ENCODE measurements around the gene TWIST1. TPM values are rescaled to one million over a fixed set of nuclear protein-coding genes. Genes with fewer than 3 reads are reported as not detected.

TWIST1 gene
- total and polyA plus RNA-seq, 2 of the 13 experiments (the other 11 are each of a cell fraction or from before 2014, with no cell fraction given): not detected

DNA sequence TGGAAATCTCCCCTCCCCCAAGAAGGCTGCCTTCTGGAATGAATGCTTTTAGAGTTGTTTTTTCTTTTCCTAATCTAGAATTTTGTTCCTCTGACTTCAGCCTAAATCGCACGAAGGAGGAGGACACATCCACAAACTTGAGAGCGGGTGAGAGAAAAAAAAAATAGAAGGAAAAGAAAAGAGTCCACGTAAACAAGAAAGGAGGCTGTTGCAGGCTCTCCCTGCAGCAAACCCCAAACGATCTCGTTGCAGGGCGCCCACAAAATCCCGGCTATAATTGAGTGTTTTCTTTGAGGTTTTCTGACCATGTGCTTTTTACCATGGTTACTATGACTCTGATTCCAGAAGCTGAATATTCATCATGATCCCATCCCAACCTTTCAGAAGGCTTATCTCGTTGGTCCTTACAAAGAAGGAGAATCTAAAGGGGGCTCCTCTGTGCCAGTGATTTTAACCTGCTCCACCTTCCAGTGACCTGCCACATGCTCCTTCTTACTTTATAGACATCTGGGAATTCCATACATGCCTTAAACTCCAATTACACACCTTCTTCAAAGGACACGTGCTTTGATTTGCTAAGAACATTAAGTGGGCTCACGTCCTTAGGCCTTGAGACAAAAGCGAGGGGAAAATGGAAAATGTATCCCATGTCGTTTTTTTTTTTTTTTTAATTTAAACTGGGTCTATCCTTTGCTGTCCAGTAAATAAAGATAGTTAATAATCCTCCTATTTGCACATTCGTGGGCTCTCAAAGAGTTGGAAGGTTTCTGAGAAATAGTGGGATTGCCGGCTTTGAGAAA, 5.8 kb downstream of the TWIST1 start:
- Histone ChIP-seq H3K9me3 (ENCODE audit: low read length) (no peaks in the 10 kb centered on the region), H3K4me3 (replicated peaks in 1 of 3; ENCODE audit: insufficient read depth in 1 of 3, low read depth in 2 of 3, low read length in 3 of 3) (no peak overlapping the region), H3K4me2 (ENCODE audit: low read depth, low read length) (no peak overlapping the region), H3K79me2 (ENCODE audit: insufficient read depth, low read length) (no peaks in the 10 kb centered on the region), H3K27me3 (ENCODE audit: control insufficient read depth in 1 of 2, insufficient read depth in 2 of 2, low read length in 2 of 2) (peaks cover 2 to 48% of the 10 kb centered on the region in 2 experiments; a peak in 2 of 5 replicates), H3K9ac (ENCODE audit: insufficient read depth, low read depth, low read length) (no peak overlapping the region), H3K4me1 (ENCODE audit: insufficient read depth, low read length) (no peaks in the 10 kb centered on the region), H4K20me1 (ENCODE audit: insufficient read depth, low read length) (no peaks in the 10 kb centered on the region), H3K27ac (ENCODE audit: extremely low read length, insufficient read depth, low read length) (no peak overlapping the region), H3K36me3 (replicated peaks in 1 of 2; ENCODE audit: control insufficient read depth in 1 of 2, insufficient read depth in 2 of 2, low read length in 2 of 2) (no peaks in the 10 kb centered on the region), H2AFZ (ENCODE audit: low read length) (no peak overlapping the region)
- ChIA-PET CTCF (ENCODE audit: low intra/inter-chr PET ratio, low total read pairs) (no interaction called here), POLR2A (no interaction called here)
- in situ Hi-C loops (cut with HindIII; ENCODE audit: extremely low pct_ligation_motif_present, low pct_unique_long_range_greater_than_20kb): loop anchor here (25.0 kb wide), 1 partner anchor 551 kb away; no protein-coding TSS in a partner anchor
- 29% methylated on average over 15 of the region's 15 CpGs for WGBS (ENCODE audit: low lambda C conversion rate)
- TF ChIP-seq, protein P1, sequence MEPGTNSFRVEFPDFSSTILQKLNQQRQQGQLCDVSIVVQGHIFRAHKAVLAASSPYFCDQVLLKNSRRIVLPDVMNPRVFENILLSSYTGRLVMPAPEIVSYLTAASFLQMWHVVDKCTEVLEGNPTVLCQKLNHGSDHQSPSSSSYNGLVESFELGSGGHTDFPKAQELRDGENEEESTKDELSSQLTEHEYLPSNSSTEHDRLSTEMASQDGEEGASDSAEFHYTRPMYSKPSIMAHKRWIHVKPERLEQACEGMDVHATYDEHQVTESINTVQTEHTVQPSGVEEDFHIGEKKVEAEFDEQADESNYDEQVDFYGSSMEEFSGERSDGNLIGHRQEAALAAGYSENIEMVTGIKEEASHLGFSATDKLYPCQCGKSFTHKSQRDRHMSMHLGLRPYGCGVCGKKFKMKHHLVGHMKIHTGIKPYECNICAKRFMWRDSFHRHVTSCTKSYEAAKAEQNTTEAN (CRISPR knock-in tag; conservative IDR thresholded peaks at IDR 0.05): no peak
- TF ChIP-seq NONO (IDR thresholded peaks at IDR 0.05) (no peak), NONO (CRISPR knock-in tag; conservative IDR thresholded peaks at IDR 0.05) (no peak), RORA (CRISPR knock-in tag; IDR thresholded peaks at IDR 0.05) (no peak), ATAD3A (CRISPR knock-in tag; IDR thresholded peaks at IDR 0.05) (no peak), ZMYM3 (CRISPR knock-in tag; IDR thresholded peaks at IDR 0.05) (no peak)
- TF ChIP-seq, protein P2, sequence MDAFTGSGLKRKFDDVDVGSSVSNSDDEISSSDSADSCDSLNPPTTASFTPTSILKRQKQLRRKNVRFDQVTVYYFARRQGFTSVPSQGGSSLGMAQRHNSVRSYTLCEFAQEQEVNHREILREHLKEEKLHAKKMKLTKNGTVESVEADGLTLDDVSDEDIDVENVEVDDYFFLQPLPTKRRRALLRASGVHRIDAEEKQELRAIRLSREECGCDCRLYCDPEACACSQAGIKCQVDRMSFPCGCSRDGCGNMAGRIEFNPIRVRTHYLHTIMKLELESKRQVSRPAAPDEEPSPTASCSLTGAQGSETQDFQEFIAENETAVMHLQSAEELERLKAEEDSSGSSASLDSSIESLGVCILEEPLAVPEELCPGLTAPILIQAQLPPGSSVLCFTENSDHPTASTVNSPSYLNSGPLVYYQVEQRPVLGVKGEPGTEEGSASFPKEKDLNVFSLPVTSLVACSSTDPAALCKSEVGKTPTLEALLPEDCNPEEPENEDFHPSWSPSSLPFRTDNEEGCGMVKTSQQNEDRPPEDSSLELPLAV (CRISPR knock-in tag; conservative IDR thresholded peaks at IDR 0.05; ENCODE audit: low read depth): no peak
- TF ChIP-seq, protein P3, sequence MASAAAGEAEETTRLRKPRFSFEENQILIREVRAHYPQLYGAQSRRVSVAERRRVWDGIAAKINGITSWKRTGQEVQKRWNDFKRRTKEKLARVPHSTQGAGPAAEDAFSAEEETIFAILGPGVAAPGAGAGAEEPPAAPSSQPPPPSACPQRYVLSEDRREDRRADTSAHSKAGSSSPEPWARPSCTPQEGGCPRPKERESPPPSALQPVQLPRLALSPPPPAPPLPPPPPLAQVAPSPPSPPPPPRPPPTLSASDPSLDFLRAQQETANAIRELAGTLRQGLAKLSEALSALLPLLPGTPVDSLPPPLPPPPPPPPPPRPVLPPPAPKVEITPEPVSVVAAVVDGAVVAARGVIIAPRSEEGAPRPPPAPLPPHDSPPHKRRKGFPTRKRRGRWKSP (CRISPR knock-in tag; IDR thresholded peaks at IDR 0.05): no peak
- TF ChIP-seq, protein P4, sequence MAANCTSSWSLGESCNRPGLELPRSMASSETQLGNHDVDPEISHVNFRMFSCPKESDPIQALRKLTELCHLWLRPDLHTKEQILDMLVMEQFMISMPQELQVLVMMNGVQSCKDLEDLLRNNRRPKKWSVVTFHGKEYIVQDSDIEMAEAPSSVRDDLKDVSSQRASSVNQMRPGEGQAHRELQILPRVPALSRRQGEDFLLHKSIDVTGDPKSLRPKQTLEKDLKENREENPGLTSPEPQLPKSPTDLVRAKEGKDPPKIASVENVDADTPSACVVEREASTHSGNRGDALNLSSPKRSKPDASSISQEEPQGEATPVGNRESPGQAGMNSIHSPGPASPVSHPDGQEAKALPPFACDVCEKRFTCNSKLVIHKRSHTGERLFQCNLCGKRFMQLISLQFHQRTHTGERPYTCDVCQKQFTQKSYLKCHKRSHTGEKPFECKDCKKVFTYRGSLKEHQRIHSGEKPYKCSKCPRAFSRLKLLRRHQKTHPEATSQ (CRISPR knock-in tag; IDR thresholded peaks at IDR 0.05; ENCODE audit: borderline replicate concordance): no peak
- intact Hi-C loops (cut with micrococcal nuclease; ENCODE audit: unreplicated experiment): no loop called here
- FAIRE-seq (no peak), DNase-seq (ENCODE audit: low spot score) (no peak), ATAC-seq (no peak)
- no TSS peak for BruUV-seq (replicated peaks)

All from HepG2 (cell line).